NB4 (cell line): ENCODE data around the gene AHRR.

ENCODE experiments used
- DNase-seq: peaks from one replicate; pipeline ENCODE4 v3.0.0; 2010; ENCODE audit warnings: low read depth
- H3K4me3 ChIP-seq: one replicate; pipeline ENCODE4 v1.5.1; 2011; ENCODE audit warnings: mild to moderate bottlenecking, low read depth, low read length, moderate library complexity
- MYC ChIP-seq: IDR thresholded peaks from 2 replicates; pipeline ENCODE4 v1.6.1; 2011; ENCODE audit warnings: low read depth, low read length
- POLR2A ChIP-seq: IDR thresholded peaks from 2 replicates; pipeline ENCODE4 v1.6.1; 2011; ENCODE audit warnings: mild to moderate bottlenecking; ENCODE audit not compliant: insufficient read length; ENCODE audit errors: extremely low read depth
- TF ChIP-seq, protein P1 (sequence below): IDR thresholded peaks from 2 replicates; pipeline ENCODE4 v1.6.1; 2011; ENCODE audit warnings: low read depth, low read length
- TF ChIP-seq, protein P2 (sequence below): IDR thresholded peaks from one replicate; pipeline ENCODE4 v1.5.1; 2012; ENCODE audit warnings: low read depth, low read length

The AHRR gene

DNA sequence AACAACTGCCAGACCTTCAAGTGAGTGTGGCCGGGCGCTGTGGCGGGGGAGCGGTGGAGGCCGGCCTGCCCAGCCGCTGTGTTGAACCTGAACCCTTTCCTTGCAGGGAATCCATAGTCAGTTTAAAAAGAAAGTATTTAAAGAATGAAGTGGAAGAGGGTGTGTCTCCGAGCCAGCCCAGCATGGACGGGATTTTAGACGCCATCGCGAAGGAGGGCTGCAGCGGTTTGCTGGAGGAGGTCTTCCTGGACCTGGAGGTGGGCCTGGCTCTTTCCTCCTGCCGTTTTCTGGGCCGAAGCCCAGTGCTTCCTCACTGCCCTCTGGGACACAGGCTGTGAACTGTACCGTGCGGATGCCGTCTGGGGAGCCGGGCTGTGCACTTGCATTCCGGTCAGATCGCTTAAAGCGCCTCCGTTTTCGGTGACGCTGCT is 140.6 kb downstream of the AHRR start:
- no peak for DNase-seq
- H3K4me3 ChIP-seq: no peak overlapping the region
- no peak for TF ChIP-seq MYC
- TF ChIP-seq, protein P1, sequence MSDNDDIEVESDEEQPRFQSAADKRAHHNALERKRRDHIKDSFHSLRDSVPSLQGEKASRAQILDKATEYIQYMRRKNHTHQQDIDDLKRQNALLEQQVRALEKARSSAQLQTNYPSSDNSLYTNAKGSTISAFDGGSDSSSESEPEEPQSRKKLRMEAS: no peak
- TF ChIP-seq POLR2A: no peak
- TF ChIP-seq, protein P2, sequence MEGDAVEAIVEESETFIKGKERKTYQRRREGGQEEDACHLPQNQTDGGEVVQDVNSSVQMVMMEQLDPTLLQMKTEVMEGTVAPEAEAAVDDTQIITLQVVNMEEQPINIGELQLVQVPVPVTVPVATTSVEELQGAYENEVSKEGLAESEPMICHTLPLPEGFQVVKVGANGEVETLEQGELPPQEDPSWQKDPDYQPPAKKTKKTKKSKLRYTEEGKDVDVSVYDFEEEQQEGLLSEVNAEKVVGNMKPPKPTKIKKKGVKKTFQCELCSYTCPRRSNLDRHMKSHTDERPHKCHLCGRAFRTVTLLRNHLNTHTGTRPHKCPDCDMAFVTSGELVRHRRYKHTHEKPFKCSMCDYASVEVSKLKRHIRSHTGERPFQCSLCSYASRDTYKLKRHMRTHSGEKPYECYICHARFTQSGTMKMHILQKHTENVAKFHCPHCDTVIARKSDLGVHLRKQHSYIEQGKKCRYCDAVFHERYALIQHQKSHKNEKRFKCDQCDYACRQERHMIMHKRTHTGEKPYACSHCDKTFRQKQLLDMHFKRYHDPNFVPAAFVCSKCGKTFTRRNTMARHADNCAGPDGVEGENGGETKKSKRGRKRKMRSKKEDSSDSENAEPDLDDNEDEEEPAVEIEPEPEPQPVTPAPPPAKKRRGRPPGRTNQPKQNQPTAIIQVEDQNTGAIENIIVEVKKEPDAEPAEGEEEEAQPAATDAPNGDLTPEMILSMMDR: no peak

DNA sequence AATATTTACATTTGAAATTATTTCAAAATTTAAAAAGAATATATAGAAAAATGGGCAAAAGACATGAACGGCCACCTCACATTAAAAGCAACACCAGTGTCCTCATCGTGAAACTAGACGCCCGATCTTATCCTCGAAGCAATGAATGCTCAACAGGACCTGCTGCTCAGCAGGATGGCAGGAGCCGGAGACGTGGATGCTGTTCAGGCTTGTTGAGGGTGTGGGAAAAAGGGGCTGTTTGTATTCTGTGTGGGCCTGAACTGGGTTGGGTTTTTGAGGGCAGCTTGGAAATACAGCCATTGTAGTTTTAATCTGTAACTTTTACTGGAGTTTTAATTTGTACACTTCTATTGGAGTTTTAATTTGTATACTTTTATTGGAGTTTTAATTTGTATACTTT is 141.8 kb downstream of the AHRR start:
- no peak for DNase-seq
- TF ChIP-seq MYC (no peak), POLR2A (no peak)
- TF ChIP-seq, protein P2: no peak
- TF ChIP-seq, protein P1: no peak
- no peak overlapping the region for H3K4me3 ChIP-seq

DNA sequence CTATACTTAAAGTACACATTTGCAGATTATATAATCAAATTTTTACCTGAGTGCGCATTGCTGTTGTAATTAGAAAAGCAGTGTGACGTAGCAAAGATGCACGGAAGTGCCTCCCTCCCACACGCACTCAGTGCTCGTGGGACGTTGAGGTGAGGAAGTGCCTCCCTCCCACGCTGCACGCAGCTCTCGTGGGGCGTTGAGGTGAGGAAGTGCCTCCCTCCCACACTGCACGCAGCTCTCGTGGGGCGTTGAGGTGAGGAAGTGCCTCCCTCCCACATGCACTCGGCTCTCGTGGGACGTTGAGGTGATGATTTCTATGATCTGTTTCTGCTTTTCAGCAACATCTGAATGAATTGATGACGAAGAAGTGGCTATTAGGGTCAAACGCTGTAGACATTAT is 142.4 kb downstream of the AHRR start:
- no peak overlapping the region for H3K4me3 ChIP-seq
- DNase-seq: peak; percentile 83
- TF ChIP-seq, protein P2: no peak
- TF ChIP-seq, protein P1: no peak
- TF ChIP-seq MYC (no peak), POLR2A (no peak)

DNA sequence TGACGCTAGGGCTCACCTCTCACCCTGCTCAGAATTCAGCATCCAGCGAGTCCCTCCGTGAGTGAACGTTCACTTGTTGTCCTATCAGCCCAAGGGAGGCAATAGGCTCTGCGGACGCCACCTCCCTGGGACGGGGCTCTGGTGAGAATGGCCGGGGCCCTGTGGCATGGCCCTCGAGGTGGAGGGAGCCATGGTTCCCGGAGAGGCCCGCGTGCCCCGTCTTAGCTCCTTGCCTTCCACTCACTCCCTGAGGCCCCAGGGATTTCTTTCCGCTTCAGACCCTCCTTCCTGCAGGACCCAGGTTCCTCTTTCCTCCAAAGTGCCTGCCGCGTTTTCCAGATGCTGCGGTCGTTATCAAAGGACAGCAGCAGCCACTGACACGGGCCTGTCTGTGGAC is 142.9 kb downstream of the AHRR start:
- no peak for DNase-seq
- H3K4me3 ChIP-seq: no peak overlapping the region
- no peak for TF ChIP-seq POLR2A

DNA sequence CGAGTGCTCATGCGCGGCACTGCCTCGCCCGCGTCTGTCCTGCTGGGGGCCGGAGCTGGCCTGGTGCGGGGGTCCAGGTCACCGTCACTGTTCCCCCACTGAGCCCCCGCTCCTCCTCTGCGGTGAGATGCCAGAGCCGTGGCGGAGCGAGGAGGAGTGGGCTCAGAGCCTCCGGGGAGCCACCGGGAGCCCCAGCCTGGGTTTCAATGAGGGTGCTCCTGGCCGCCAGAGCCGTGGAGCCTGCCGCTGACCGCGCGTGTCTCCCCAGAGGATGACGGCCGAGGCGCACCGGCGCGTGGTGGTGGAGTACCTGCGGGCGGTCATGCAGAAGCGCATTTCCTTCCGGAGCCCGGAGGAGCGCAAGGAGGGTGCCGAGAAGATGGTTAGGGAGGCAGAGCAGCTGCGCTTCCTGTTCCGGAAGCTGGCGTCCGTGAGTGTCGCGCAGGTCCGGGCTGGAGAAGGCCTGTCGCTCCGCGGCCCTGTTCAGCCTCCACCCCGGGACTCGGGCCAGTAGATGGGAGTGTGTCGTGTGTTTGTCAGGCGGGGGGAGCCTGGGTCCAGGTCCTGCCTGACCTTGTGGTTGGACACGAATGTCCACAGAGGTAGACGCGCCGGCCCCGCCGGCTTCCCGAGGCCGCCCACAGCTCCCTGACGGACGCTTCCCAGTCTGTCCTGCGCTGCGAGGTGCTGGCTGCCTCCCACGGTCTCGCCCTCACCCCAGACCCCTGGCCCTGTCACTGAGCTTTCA is 143.5 kb downstream of the AHRR start:
- DNase-seq: no peak
- TF ChIP-seq POLR2A (no peak), MYC (no peak)
- TF ChIP-seq, protein P2: no peak
- TF ChIP-seq, protein P1: no peak
- H3K4me3 ChIP-seq: no peak overlapping the region

DNA sequence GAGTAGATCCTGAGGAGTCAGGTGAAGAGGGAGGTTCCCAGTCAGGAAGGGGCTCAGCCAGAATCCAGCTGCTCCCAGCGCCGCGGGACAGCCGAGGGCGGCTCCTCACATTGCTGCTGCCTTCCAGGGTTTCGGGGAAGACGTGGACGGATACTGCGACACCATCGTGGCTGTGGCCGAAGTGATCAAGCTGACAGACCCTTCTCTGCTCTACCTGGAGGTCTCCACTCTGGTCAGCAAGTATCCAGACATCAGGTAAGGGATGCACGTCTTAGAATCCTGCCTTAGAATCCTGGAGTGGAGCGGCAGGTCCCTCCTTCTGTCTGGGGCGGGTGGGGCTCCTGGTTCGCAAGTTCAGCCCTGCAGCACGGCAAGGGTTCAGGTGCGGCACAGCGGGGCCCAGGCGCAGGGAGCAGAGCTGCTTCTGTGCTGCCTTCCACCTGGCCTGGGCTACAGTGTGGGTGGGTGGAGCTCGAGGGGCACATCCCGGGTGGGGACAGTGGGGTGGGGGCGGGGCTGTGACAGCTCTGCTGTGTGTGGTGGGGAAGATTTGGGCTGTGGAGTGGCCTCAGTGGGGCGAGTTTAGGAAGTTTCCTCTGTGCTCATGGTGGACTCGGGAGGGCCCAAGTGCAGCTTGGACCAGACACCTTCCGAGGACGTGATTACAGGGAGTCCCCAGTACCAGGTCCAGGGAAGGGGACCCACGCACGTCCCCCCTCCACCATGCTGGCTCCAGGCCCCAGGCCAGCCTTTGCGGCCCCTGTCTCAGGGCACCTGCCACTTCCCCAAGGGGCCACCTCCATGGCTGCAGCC is 144.3 kb downstream of the AHRR start:
- no peak for TF ChIP-seq MYC
- TF ChIP-seq, protein P1: no peak
- TF ChIP-seq, protein P2: no peak
- no peak for TF ChIP-seq POLR2A
- DNase-seq: no peak
- no peak overlapping the region for H3K4me3 ChIP-seq
